K562 (cell line): Measurements from ENCODE around the gene C2orf42. TPM values are rescaled to one million over a fixed set of nuclear protein-coding genes. Genes with fewer than 3 reads are reported as not detected.

ENCODE experiments used
- CBX2 ChIP-seq: fragments of 200-600 bp; sonication (generic); IDR thresholded peaks from one replicate; pipeline ENCODE4 v1.6.1; 2012; ENCODE audit warnings: mild to moderate bottlenecking, low read length, inconsistent platforms; ENCODE audit not compliant: insufficient read depth, poor library complexity, severe bottlenecking
- GATAD2A ChIP-seq: fragments of 450-650 bp; IDR thresholded peaks from 2 replicates; pipeline ENCODE4 v1.6.1; 2017
- HDAC8 ChIP-seq: fragments of 450-650 bp; IDR thresholded peaks from 2 replicates; pipeline ENCODE4 v1.6.1; 2016; ENCODE audit warnings: mild to moderate bottlenecking, missing genetic modification characterization, moderate library complexity, missing compliant biosample characterization
- TRIM28 ChIP-seq: fragments of 450-650 bp; IDR thresholded peaks from 2 replicates; pipeline ENCODE4 v1.6.1; 2017
- ZNF174 ChIP-seq: fragments of 250-450 bp; sonication (Bioruptor Pico); IDR thresholded peaks from 2 replicates; pipeline ENCODE4 v1.4.0; 2020; ENCODE audit warnings: mild to moderate bottlenecking
- ZNF785 ChIP-seq: fragments of 250-450 bp; sonication (Bioruptor Pico); IDR thresholded peaks from 2 replicates; pipeline ENCODE4 v1.4.0; 2020; ENCODE audit warnings: mild to moderate bottlenecking
- polyA plus RNA-seq, 8 experiments: library from polyadenylated mRNA; depleted of rRNA in 4 of 8; stranded (reverse) in 5 of 8; unstranded in 3 of 8; fragments of >200 nt; fragmentation: Nextera tagmentation in 2 of 8; fragmentation: Illumina TruSeq in 1 of 8; extraction: Ambion mirVana in 2 of 8; extraction: Trizol in 1 of 8; gene quantifications; 2 replicates each; pipeline versions ENCODE4 v1.2.1 to v1.2.3, GENCODE V29; 2011 to 2014; ENCODE audit warnings: inconsistent platforms in 1 of 8, missing spikeins in 1 of 8
- total RNA-seq, 7 experiments: library from RNA; depleted of rRNA in 6 of 7; stranded (reverse); fragments of >200 nt in 6 of 7; fragmentation: Illumina TruSeq in 2 of 7; extraction: Trizol in 2 of 7; gene quantifications; 2 replicates each; pipeline versions ENCODE4 v1.2.1 to v1.2.3, GENCODE V29; 2011 to 2021; ENCODE audit warnings: low replicate concordance in 1 of 7
- TF ChIP-seq, protein P1 (sequence below), 2 experiments: IDR thresholded peaks in 1 of 2; conservative IDR thresholded peaks in 1 of 2; 2 replicates each; pipeline ENCODE4 v1.6.1; 2016; ENCODE audit warnings: low read depth in 2 of 2, mild to moderate bottlenecking in 1 of 2, missing compliant biosample characterization in 1 of 2, missing genetic modification characterization in 1 of 2, moderate library complexity in 1 of 2
- TF ChIP-seq, protein P2 (sequence below), 3 experiments: fragments of 200-800 bp in 1 of 3; sonication (Bioruptor generic) in 1 of 3; sonication (generic) in 1 of 3; formaldehyde crosslinking in 1 of 3; IDR thresholded peaks; 2 replicates each; pipeline versions ENCODE4 v1.6.1 to v1.8.0; 2016 to 2022; ENCODE audit warnings: mild to moderate bottlenecking in 2 of 3, missing compliant biosample characterization in 2 of 3, missing genetic modification characterization in 2 of 3, missing genetic modification reagents in 1 of 3
- TF ChIP-seq, protein P3 (sequence below): fragments of 450-650 bp; IDR thresholded peaks from 2 replicates; pipeline ENCODE4 v1.6.1; 2016

C2orf42 gene
- total and polyA plus RNA-seq, 9 of the 15 experiments (the other 6 are each of a cell fraction or from before 2014, with no cell fraction given): 4.6 to 10.9 (median 7.5) TPM

DNA sequence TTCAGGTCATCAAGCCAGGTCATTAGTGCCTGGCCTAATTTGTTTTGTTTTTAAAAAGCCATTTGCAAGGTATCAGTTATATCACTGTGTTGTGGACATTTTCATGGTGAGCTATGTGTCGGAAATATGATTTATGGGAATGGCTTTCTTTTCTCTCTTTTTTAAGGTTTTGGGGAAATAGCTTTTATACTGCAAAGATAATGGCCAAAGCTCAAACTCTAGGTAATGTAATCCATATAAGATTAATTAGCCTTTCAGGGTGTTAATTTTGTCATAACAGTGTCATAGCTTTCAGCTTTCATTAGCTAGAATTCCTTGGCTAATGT lies 57.7 kb downstream of the C2orf42 start (continued):
- TF ChIP-seq, protein P1, sequence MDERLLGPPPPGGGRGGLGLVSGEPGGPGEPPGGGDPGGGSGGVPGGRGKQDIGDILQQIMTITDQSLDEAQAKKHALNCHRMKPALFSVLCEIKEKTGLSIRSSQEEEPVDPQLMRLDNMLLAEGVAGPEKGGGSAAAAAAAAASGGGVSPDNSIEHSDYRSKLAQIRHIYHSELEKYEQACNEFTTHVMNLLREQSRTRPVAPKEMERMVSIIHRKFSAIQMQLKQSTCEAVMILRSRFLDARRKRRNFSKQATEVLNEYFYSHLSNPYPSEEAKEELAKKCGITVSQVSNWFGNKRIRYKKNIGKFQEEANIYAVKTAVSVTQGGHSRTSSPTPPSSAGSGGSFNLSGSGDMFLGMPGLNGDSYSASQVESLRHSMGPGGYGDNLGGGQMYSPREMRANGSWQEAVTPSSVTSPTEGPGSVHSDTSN (CRISPR knock-in tag; IDR thresholded peaks at IDR 0.05; ENCODE audit: low read depth): no peak
- TF ChIP-seq, protein P1 (tag; conservative IDR thresholded peaks at IDR 0.05; ENCODE audit: low read depth): peak; percentile 89
- no peak for TF ChIP-seq CBX2
- TF ChIP-seq, protein P2, sequence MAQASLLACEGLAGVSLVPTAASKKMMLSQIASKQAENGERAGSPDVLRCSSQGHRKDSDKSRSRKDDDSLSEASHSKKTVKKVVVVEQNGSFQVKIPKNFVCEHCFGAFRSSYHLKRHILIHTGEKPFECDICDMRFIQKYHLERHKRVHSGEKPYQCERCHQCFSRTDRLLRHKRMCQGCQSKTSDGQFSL (CRISPR knock-in tag; IDR thresholded peaks at IDR 0.05): no peak
- TF ChIP-seq, protein P2 (tag; IDR thresholded peaks at IDR 0.05): no peak
- 0 out of 2 replicates have a peak, but pooled peaks have one; percentile 34 for TF ChIP-seq GATAD2A
- no peak for TF ChIP-seq HDAC8 (tag)
- TF ChIP-seq, protein P3, sequence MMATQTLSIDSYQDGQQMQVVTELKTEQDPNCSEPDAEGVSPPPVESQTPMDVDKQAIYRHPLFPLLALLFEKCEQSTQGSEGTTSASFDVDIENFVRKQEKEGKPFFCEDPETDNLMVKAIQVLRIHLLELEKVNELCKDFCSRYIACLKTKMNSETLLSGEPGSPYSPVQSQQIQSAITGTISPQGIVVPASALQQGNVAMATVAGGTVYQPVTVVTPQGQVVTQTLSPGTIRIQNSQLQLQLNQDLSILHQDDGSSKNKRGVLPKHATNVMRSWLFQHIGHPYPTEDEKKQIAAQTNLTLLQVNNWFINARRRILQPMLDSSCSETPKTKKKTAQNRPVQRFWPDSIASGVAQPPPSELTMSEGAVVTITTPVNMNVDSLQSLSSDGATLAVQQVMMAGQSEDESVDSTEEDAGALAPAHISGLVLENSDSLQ: peak; percentile 91
- TF ChIP-seq ZNF785 (CRISPR knock-in tag): 0 out of 2 replicates have a peak, but pooled peaks have one; percentile 28
- TF ChIP-seq TRIM28: 0 out of 2 replicates have a peak, but pooled peaks have one; percentile 17
- TF ChIP-seq ZNF174: no peak
